ENCODE data around the gene COX20.
"Not testable (repeated sequence)": the region's sequence is repeated elsewhere in the genome, so short reads cannot be mapped to it uniquely, and the experiment has no call there.

The COX20 gene

DNA sequence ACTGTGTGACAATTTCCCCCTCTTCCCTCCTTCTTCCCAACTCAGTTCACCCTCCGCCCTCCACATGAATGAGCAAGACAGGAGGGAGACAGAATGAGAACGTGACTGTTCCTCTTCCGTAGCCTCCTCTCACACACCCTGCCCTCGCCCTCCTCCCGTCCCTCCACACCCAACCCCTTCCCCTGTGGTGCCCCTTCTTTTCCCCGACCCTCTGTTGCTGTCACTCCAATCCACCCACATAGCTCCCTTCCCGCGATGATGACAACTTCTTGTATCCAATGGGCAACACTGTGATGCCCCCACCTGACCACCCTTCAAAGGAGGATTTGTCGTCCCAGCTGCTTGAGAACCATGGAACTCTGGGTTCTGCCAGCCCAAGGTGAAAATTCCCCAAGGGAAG is 41.4 kb upstream of the COX20 start:
- TF ChIP-seq, protein P1, sequence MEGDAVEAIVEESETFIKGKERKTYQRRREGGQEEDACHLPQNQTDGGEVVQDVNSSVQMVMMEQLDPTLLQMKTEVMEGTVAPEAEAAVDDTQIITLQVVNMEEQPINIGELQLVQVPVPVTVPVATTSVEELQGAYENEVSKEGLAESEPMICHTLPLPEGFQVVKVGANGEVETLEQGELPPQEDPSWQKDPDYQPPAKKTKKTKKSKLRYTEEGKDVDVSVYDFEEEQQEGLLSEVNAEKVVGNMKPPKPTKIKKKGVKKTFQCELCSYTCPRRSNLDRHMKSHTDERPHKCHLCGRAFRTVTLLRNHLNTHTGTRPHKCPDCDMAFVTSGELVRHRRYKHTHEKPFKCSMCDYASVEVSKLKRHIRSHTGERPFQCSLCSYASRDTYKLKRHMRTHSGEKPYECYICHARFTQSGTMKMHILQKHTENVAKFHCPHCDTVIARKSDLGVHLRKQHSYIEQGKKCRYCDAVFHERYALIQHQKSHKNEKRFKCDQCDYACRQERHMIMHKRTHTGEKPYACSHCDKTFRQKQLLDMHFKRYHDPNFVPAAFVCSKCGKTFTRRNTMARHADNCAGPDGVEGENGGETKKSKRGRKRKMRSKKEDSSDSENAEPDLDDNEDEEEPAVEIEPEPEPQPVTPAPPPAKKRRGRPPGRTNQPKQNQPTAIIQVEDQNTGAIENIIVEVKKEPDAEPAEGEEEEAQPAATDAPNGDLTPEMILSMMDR (IDR thresholded peaks at IDR 0.05; ENCODE audit: borderline replicate concordance, control extremely low read depth, extremely low read depth, insufficient read depth, missing control alignments) = no peak
- in situ Hi-C loops (cut with MboI; ENCODE audit: low sequenced_read_pairs, unreplicated experiment) = loop anchor here (10.0 kb wide), 1 partner anchor 189 kb away; no protein-coding TSS in a partner anchor
- no peak for DNase-seq (ENCODE audit: low spot score)

DNA sequence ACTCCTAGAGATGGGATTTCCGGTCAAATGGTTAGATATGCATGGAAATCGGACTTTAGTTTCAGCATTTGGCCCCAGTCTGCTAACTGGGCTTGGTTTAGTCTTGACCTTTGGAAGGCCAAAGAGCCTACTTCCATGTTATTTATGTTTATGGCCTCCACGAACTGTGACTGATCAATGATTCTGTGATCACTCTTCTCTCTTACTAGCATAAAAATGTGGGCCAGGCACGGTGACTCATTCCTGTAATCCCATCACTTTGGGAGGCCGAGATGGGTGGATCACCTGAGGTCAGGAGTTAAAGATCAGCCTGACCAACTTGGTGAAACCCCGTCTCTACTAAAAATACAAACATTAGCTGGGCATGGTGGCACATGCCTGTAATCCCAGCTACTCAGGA is 40.9 kb upstream of the COX20 start:
- DNase-seq (ENCODE audit: low spot score) = not testable (repeated sequence)
- in situ Hi-C loops (cut with MboI; ENCODE audit: low sequenced_read_pairs, unreplicated experiment) = loop anchor here (10.0 kb wide), 1 partner anchor 190 kb away; no protein-coding TSS in a partner anchor

DNA sequence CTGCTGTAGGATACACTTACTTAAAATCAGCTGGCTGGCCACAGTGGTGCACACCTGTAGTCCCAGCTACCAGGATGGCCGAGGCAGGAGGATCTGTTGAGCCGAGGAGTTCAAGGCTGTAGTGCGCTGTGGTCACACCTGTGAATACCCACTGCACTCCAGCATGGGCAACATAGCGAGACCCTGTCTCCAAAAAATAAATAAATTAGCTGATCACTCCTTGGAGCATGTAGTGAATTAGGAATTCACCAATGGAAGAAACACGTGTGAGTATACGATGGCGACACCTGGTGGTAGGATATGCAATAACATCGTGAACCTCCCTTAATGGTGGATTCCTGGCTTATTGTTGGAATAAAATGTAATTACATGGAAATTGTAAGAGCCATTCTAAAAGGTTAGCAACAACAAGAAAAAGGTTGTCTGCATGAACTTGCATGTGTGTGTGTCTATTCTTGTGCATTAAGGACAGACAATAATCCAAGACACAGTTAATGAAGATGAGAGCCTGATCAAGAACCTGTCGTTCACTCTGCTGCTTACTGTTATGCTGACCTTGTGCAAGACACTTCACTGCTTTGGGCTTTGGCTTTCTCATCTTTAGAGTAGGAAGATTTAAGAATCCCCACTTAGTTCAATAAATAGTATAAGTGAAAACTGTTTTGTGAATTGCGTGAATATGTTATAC is 38.6 kb upstream of the COX20 start:
- peak; percentile 57 for DNase-seq (ENCODE audit: low spot score)
- TF ChIP-seq, protein P1 (IDR thresholded peaks at IDR 0.05; ENCODE audit: borderline replicate concordance, control extremely low read depth, extremely low read depth, insufficient read depth, missing control alignments) = peak; percentile 83
- in situ Hi-C loops (cut with MboI; ENCODE audit: low sequenced_read_pairs, unreplicated experiment) = loop anchor here (10.0 kb wide), 1 partner anchor 192 kb away; no protein-coding TSS in a partner anchor

DNA sequence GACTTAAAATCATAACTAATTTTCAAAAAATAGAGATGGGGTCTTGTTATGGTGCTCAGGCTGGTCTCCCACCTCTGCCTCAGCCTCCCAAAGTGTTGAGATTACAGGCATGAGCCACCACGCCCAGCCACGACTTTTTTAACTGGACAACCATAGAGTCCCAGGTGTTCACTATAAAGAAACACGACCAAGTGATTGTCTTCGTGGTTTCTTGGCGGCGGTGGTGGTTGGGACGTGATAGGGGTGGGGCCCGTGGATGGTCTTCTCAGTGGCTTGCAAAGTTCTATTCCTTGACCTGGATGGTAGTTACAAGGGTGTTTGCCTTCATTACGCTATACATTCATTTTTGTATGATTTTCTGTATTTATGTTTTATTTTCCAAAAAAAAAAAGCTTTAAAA is 34.6 kb upstream of the COX20 start:
- in situ Hi-C loops (cut with MboI; ENCODE audit: low sequenced_read_pairs, unreplicated experiment) = loop anchor here (5.0 kb wide), 1 partner anchor 246 kb away; no protein-coding TSS in a partner anchor
- no peak for DNase-seq (ENCODE audit: low spot score)
- TF ChIP-seq, protein P1 (IDR thresholded peaks at IDR 0.05; ENCODE audit: borderline replicate concordance, control extremely low read depth, extremely low read depth, insufficient read depth, missing control alignments) = no peak

DNA sequence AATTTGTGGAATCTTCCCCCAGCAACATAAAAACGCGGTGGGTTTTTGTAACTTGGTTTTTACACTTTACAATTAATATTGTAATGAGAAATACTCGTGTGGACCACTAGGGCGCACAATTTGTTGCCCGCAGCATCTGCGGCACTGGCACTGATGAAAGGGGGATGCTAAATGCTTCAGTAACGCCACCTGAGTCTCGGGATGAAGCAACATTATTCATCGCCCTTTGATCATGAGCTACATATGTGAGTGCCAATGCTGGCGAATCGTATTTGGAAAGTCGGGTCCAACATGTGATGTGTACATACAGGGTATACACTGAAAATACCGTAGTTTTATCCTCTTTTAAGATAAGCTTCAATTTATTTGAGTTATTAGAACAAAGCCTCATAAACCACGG is 34.2 kb upstream of the COX20 start:
- in situ Hi-C loops (cut with MboI; ENCODE audit: low sequenced_read_pairs, unreplicated experiment) = loop anchor here (5.0 kb wide), 1 partner anchor 246 kb away; no protein-coding TSS in a partner anchor
- peak; percentile 76 for DNase-seq (ENCODE audit: low spot score)
- TF ChIP-seq, protein P1 (IDR thresholded peaks at IDR 0.05; ENCODE audit: borderline replicate concordance, control extremely low read depth, extremely low read depth, insufficient read depth, missing control alignments) = peak; percentile 28

DNA sequence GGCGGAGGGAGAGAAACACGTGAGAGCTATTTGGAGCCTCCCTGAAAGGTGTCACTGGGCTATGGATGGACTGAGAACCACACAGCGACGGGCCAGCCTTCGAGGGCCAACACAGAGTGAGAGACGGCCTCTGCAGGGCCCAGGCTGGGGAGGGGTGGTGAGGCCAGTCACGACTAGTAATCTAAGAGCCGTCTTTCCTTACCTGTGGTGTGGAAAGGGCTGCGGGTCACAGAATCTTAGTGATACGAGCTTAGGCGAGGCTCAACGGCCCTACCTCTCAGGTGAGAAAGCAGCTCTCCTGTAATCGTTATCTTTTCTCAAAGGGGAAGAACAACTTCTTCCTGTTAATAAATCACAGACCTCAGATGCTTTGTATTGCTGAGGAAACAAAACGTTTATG is 33.4 kb upstream of the COX20 start:
- in situ Hi-C loops (cut with MboI; ENCODE audit: low sequenced_read_pairs, unreplicated experiment) = loop anchor here (5.0 kb wide), 1 partner anchor 245 kb away; no protein-coding TSS in a partner anchor
- no peak for DNase-seq (ENCODE audit: low spot score)
- TF ChIP-seq, protein P1 (IDR thresholded peaks at IDR 0.05; ENCODE audit: borderline replicate concordance, control extremely low read depth, extremely low read depth, insufficient read depth, missing control alignments) = no peak

DNA sequence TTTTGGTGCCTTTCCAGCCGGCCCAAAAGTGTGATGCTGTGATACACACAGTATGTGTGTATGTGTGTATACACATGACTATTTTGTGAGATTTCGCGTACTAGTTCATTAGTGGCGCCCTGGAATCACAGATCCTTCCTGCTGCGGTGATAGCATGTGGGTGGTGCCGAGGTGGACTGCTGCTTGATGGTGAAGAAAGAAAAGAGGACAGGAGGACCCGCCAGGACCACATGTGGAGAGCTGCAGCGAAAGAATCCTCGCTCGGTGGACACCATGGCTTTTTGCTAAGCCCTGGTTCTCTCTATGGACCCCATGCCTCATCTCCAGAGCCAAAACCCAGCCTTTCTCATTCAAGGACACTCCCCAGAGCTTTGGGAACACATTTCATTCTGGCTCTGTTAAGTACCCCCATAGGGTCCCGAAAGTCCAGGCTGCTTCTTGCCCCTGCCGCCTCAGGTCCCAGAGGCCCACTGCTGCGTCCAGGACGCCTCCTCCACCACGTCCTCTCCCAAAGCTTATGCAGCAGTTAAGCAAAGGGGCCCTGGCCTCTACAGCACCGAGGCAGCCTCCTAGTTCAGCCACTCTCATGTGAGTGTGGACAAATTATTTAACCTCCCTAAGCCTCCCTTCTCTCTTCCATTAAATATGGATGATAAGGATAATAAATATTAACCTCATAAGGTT is 32.8 kb upstream of the COX20 start:
- in situ Hi-C loops (cut with MboI; ENCODE audit: low sequenced_read_pairs, unreplicated experiment) = loop anchor here (5.0 kb wide), 1 partner anchor 245 kb away; no protein-coding TSS in a partner anchor
- DNase-seq (ENCODE audit: low spot score) = no peak
- TF ChIP-seq, protein P1 (IDR thresholded peaks at IDR 0.05; ENCODE audit: borderline replicate concordance, control extremely low read depth, extremely low read depth, insufficient read depth, missing control alignments) = no peak
